ENCODE results near the gene ABO.
"Not testable (repeated sequence)": the region's sequence is repeated elsewhere in the genome, so short reads cannot be mapped to it uniquely, and the experiment has no call there.

Gene ABO

GRCh38 chr9:133263557-133263956 lies 11.4 kb downstream of the ABO start:
- DNase-seq, result no peak

- no peak for DNase-seq
Observed at GRCh38 chr9:133262226-133262625, 12.8 kb downstream of the ABO start.

DNA sequence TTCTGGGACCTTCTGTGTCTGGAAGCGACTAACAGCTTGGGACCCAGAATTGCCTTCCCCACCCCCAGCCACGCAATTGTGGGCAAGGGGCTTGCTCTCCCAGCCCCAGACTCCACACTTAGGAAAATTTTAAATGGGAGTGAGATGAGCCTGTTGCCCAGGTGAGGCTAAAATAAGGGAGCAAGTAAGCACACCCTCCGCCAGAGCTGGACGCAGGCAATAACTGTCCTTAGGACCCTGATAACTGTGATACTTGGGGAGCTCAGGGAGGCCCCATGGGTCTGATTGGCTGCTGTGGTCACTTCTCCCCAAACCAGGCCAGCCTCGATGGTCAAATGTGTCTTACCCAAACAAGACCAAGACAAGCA lies 13.3 kb downstream of the ABO start:
- DNase-seq, result no peak

DNA sequence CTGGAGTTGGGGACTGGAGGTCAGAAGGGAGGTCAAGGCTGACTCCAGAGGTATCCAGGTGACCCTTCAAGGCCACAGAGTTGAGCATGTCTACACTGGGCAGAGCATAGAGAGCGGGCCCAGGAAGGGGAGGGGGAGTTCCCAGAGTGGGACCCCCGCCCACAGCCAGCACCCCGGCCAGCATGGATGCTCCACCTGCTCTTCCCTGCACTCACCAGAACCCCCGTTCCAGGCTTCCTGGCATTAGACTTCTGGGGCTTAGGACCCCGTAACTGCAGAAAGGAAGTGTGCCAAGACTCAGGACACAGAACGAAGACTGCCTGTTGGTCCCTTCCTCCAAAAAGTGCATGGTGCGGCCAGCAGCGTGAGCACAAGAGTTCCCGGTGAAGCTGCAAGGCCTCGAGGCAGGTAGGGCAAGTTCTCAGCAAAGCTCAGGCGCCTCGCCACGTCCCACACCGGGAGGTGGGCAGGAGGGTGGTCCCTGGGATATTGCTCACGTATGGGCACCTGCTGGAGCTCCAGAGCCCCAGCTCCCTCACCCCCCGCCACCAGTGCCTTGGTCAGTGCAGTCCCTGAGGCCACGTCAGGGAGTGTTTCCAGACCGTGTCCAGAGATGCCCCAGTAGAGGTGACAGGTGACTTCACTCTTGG lies 13.8 kb downstream of the ABO start:
- DNase-seq, result no peak

GRCh38 chr9:133260334-133261102 lies 14.5 kb downstream of the ABO start:
- DNase-seq, result no peak

- DNase-seq, result no peak
Observed at GRCh38 chr9:133258061-133259015, 16.7 kb downstream of the ABO start.

GRCh38 chr9:133257465-133257956 lies 17.5 kb downstream of the ABO start:
- no peak for DNase-seq

DNA sequence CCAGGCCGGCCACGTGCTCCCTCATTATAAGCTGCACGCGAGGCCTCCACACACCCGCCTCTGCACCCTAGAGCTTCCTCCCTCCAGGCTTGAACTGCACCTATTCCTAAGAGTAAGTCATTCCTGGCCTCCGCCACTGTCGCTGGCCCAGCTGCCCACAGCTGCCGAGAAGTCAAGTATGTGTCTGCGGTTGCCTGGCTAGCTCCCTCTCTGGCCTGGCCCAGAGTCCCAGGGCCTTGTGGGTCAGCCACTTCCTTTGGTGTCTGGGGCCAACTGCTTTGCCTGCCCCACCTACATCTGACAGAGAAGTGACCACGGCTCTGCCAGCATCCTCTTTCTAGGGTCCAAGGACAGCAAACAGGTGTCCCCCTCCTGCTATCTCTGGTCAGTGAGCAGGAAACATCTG lies 18.3 kb downstream of the ABO start:
- DNase-seq, result no peak

GRCh38 chr9:133256136-133256461 lies 18.9 kb downstream of the ABO start:
- DNase-seq, result no peak

- no peak for DNase-seq
Observed at GRCh38 chr9:133255371-133256135, 19.4 kb downstream of the ABO start.

- DNase-seq, result no peak
Observed at GRCh38 chr9:133254471-133254870, 20.5 kb downstream of the ABO start.

DNA sequence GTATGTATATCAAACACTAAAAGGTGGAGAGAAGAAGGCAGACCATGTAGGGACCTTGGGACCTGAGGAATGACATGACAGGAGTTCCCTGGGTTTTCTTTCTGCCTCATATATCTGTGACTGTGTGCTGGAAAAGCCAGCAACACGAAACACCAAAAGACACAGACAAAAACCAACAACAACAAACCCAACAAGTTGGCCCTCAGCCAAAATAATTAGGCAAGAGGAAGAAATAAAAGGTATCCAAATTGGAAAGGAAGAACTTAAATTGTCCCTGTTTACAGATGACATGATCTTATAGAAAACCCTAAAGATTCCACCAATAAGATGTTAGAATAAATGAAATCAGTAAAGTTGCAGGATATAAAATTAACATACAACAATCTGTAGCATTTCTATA lies 21.7 kb downstream of the ABO start:
- no peak for DNase-seq

- DNase-seq, result no peak
Observed at GRCh38 chr9:133252301-133253020, 22.5 kb downstream of the ABO start.

- DNase-seq, result no peak
Observed at GRCh38 chr9:133251773-133252172, 23.2 kb downstream of the ABO start.

DNA sequence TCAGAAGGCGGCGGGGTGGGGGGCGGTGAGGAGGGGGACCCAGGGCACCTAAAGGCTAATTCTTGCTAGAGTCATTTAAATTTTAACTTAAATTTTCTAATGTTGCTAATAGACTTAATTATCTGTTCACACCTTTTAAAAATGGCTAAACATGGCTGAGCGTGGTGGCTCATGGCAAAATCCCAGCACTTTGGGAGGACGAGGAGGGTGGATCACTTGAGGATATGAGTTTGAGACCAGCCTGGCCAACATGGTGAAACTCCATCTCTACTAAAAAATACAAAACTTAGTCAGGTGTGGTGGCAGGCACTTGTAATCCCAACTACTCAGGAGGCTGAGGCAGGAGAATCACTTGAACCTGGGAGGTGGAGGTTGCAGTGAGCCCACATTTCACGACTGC lies 23.8 kb downstream of the ABO start:
- DNase-seq, result not testable (repeated sequence)

GRCh38 chr9:133250741-133251170 lies 24.2 kb downstream of the ABO start:
- no peak for DNase-seq

GRCh38 chr9:133249337-133249736 lies 25.7 kb downstream of the ABO start:
- DNase-seq, result no peak

DNA sequence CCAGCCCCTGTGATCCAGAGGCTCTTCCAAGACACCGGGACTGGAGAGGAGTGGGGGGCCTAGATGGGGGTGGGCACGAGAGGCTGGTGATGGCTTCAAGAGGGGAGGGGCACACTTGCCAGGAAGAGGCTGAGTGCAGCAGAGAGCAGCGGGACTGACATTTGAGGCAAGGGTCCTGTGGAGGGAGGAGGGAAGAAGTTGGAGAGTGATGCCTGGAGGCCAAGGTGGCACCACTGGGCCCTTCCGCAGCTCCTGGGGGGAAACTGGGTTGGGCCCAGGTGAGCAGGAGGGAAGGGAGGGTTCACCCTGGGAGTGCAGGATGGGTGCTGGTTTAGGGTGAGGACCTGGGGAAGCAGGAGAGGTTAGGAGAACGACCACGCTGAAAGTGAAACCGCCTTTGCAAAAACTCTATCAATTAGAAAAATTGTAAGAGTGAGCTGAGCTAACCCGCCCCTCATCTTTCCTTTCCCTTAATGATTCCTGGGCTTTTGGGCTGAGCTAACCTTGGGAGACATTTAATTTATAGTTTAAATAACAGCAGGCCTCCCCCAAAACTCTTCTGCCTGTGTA lies 26.2 kb downstream of the ABO start:
- no peak for DNase-seq

DNA sequence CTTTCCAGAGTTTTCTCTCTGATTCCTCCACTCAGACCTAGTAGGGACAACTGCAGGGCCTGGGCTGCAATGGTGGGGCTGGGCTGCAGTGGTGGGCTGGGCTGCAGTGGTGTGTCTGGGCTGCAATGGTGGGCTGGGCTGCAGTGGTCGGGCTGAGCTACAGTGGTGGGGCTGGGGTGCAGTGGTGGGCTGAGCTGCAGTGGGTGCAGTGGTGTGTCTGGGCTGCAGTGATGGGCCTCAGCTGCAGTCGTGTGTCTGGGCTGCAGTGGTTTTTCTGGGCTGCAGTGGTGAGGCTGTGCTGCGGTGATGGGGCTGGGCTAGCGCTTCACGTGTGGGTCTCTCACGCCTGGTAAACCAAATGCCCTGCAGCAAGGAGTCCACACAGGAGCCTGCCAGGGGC lies 27.4 kb downstream of the ABO start:
- DNase-seq, result no peak

DNA sequence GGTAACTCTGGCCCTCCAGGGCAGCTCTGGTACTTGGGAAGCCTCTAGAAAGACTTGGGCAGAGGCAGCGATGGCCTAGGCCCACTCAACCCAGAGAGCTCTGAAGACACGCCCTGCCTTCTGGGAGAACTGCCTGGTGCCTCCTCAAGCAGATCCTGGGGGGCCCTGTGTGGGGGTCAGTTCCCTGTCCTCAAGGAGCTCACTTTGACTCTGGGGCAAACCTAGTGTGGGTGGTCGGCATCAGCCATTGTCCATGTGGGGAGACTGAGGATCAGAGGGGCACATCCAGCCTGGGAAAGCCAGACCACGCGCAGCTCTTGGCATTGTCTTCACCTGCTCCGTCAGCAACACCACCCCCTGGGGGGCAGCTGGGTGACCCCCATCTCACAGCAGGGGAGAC lies 28.0 kb downstream of the ABO start:
- no peak for DNase-seq

DNA sequence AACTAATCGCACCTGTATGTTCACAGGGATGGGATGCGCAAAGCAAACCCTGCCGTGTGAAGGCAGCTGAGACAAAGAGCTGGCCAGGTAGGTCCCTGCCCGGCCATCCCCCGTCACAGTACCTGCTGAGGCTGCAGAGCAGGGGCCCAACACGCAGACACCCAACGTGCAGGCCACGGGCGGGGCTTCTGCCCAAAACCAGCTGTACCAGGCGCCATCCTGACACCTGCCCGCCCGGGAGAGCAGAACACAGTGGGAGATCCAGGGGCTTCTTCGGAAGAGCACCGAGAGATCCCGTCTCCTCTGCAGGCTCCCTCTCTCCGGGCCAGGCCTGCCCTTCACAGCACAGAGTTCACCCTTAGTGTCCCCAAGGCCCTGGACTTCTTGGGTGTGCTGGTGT lies 28.4 kb downstream of the ABO start:
- no peak for DNase-seq

Measured in fibroblast of skin of back (primary cell).